NT2/D1 (cell line): ENCODE data around the gene VSIG10.

ENCODE experiments used
- DNase-seq: peaks from one replicate; pipeline ENCODE4 v3.0.0-alpha.2; 2011; ENCODE audit warnings: low read depth, low spot score
- H3K27me3 ChIP-seq: 2 replicates; pipeline ENCODE4 v1.6.0; 2011; ENCODE audit warnings: mild to moderate bottlenecking; ENCODE audit not compliant: insufficient read length, insufficient read depth
- H3K36me3 ChIP-seq: 2 replicates; pipeline ENCODE4 v1.6.1; 2011; ENCODE audit warnings: mild to moderate bottlenecking, low read length, mixed read lengths; ENCODE audit not compliant: insufficient read depth, insufficient read length
- H3K4me1 ChIP-seq: 2 replicates; pipeline ENCODE4 v1.5.1; 2011; ENCODE audit not compliant: insufficient read depth, insufficient read length
- H3K4me3 ChIP-seq: 2 replicates; pipeline ENCODE4 v1.5.1; 2011; ENCODE audit warnings: low read depth; ENCODE audit not compliant: insufficient read length
- H3K9ac ChIP-seq: 2 replicates; pipeline ENCODE4 v1.6.0; 2011; ENCODE audit warnings: low read depth; ENCODE audit not compliant: insufficient read length
- H3K9me3 ChIP-seq: 2 replicates; pipeline ENCODE4 v1.5.1; 2011; ENCODE audit warnings: mild to moderate bottlenecking, low read length; ENCODE audit not compliant: insufficient read depth
- SUZ12 ChIP-seq: IDR thresholded peaks from 2 replicates; pipeline ENCODE4 v1.6.1; 2011; ENCODE audit not compliant: insufficient read length, insufficient read depth; ENCODE audit errors: extremely low read depth
- YY1 ChIP-seq: IDR thresholded peaks from 2 replicates; pipeline ENCODE4 v1.6.1; 2011; ENCODE audit not compliant: insufficient read length, insufficient read depth
- ZNF274 ChIP-seq: IDR thresholded peaks from 2 replicates; pipeline ENCODE4 v1.6.1; 2011; ENCODE audit warnings: mild to moderate bottlenecking, low read depth, low read length

The VSIG10 gene, protein sequence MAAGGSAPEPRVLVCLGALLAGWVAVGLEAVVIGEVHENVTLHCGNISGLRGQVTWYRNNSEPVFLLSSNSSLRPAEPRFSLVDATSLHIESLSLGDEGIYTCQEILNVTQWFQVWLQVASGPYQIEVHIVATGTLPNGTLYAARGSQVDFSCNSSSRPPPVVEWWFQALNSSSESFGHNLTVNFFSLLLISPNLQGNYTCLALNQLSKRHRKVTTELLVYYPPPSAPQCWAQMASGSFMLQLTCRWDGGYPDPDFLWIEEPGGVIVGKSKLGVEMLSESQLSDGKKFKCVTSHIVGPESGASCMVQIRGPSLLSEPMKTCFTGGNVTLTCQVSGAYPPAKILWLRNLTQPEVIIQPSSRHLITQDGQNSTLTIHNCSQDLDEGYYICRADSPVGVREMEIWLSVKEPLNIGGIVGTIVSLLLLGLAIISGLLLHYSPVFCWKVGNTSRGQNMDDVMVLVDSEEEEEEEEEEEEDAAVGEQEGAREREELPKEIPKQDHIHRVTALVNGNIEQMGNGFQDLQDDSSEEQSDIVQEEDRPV

DNA sequence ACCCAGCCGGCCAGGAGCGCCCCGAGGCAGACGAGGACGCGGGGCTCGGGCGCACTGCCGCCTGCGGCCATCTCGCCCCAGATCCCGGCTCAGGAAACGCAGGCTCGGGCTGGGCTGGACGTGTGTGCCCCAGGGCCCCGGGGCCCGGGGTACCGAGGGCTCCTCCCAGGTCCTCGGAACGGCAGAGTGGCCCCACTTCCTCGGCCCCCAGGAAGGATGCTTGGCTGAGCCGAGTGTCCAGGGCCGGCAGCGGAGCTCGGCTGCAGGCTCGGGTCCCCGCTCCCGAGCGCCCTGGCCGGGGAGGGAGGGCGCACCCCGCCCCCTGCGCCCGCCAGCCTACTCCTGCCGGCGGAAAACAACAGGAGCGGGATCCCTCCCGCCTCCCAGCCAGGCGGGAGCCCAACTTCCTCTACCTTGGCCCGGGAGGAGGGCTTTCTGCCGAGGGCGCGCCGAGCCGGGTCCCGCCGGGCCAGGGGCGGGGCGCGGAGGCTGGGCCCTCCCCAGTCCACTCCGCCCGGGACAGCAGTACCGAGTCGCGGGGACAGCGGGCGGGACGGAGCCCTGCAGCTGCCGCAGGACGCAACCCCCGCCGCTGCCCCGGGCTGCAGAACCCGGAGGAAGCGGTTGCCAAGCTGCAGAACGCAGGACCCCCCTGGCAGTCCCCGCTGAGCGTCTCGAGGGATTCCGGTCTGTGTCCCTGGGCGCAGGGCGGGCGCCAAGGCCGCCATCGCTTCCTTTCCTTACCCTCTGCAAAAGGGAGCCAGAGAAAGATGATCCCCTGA lies at the start of gene VSIG10:
TSS of gene VSIG10 (minus strand) at position 411 of the 782 bp plus-strand sequence. CDS start at position 71, 340 bp downstream.
- DNase-seq: peak; percentile 43
- H3K4me3 ChIP-seq: peak within 1 kb of the TSS; percentile 90
- H3K9ac ChIP-seq: peak within 1 kb of the TSS; percentile 99

GRCh38 chr12:118151755-118152154 lies 47.9 kb upstream of the VSIG10 start:
- DNase-seq: no peak
- TF ChIP-seq SUZ12 (no peak), ZNF274 (no peak), YY1 (no peak)
- Histone ChIP-seq H3K27me3 (no peaks in the 10 kb centered on the region), H3K36me3 (peaks cover 24% of the 10 kb centered on the region), H3K9me3 (no peaks in the 10 kb centered on the region), H3K4me3 (no peak overlapping the region), H3K4me1 (no peaks in the 10 kb centered on the region), H3K9ac (no peak overlapping the region)

More for the DNA sequence above, at the start of gene VSIG10:
- Histone ChIP-seq H3K9me3 (no peaks in the 10 kb centered on the region), H3K4me1 (peaks cover 12% of the 10 kb centered on the region), H3K27me3 (no peaks in the 10 kb centered on the region), H3K36me3 (peaks cover 6% of the 10 kb centered on the region)
- TF ChIP-seq SUZ12: no peak
- TF ChIP-seq ZNF274: no peak
- no peak for TF ChIP-seq YY1

GRCh38 chr12:118150625-118151024 lies 46.8 kb upstream of the VSIG10 start:
- Histone ChIP-seq H3K4me1 (no peaks in the 10 kb centered on the region), H3K36me3 (peaks cover 35% of the 10 kb centered on the region), H3K9ac (no peak overlapping the region), H3K27me3 (no peaks in the 10 kb centered on the region), H3K9me3 (no peaks in the 10 kb centered on the region), H3K4me3 (no peak overlapping the region)
- DNase-seq: no peak
- no peak for TF ChIP-seq YY1
- TF ChIP-seq ZNF274: no peak
- no peak for TF ChIP-seq SUZ12

DNA sequence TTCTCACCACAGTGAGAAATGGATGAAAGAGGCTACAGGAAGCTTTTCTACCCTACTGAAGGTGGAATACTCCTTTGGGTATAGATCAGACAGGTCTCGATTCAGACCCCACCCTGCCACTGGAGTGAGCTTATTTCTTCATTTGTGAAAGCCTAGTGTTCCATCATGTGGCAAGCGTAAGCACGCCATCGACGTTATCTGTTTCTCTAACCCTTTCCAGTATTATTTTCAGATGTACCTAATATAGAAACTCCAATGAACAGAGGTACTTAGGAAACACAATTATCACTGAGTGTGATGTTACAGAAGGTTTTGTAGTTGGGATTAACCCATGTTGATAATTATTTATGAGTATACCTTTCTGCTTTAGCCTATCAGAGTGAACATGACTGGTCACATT lies 44.5 kb upstream of the VSIG10 start:
- Histone ChIP-seq H3K4me1 (no peaks in the 10 kb centered on the region), H3K9me3 (no peaks in the 10 kb centered on the region), H3K36me3 (peaks cover 57% of the 10 kb centered on the region), H3K4me3 (no peak overlapping the region), H3K27me3 (no peaks in the 10 kb centered on the region), H3K9ac (no peak overlapping the region)
- DNase-seq: no peak
- TF ChIP-seq YY1: no peak

DNA sequence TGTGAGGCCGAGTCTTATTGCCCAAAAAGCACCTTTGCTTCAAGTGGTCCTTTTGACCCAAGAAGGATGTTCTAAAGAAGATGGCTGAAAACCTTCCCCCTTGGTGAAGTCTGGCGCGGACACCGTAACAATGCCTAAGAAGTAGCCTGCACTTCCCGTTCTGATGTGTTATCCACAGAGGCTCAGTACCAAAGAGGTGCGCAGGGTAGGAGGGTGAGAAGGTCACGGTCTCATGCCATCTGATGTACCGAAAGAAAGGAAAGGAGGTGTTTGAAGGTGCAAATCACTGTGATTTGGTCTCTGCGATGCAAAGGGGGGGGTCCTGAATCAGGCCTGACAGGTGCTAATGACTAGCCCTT lies 42.0 kb upstream of the VSIG10 start:
- H3K27me3 ChIP-seq: no peaks in the 10 kb centered on the region
- TF ChIP-seq YY1 (no peak), SUZ12 (no peak), ZNF274 (no peak)
- H3K36me3 ChIP-seq: peaks cover 76% of the 10 kb centered on the region
- H3K9me3 ChIP-seq: no peaks in the 10 kb centered on the region
- DNase-seq: no peak
- H3K4me3 ChIP-seq: no peak overlapping the region
- no peak overlapping the region for H3K9ac ChIP-seq
- H3K4me1 ChIP-seq: no peaks in the 10 kb centered on the region

DNA sequence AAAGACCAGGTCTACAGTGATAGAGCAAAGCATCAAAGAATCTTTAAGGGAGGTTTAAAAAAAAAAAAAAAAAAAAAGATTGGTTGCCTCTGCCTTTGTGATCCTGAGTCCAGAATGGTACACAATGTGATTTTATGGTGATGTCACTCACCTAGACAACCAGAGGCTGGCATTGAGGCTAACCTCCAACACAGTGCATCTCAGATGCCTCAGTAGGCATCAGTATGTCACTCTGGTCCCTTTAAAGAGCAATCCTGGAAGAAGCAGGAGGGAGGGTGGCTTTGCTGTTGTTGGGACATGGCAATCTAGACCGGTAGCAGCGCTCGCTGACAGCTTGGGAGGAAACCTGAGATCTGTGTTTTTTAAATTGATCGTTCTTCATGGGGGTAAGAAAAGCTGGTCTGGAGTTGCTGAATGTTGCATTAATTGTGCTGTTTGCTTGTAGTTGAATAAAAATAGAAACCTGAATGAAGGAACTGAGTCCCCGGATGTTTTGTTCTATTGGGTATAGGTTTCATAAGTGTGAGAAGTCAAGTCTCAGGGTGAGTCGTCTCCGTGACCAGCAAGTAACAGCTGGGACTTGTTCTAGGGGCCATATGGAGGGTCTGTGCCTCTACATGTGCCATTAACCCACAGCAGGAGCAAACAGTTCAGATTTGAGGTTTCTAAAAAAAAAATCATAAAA lies 41.4 kb upstream of the VSIG10 start:
- peaks cover 81% of the 10 kb centered on the region for H3K36me3 ChIP-seq
- no peak overlapping the region for H3K4me3 ChIP-seq
- H3K27me3 ChIP-seq: no peaks in the 10 kb centered on the region
- no peak overlapping the region for H3K9ac ChIP-seq
- no peaks in the 10 kb centered on the region for H3K9me3 ChIP-seq
- DNase-seq: no peak
- TF ChIP-seq YY1: no peak
- no peak for TF ChIP-seq SUZ12
- no peak for TF ChIP-seq ZNF274
- H3K4me1 ChIP-seq: no peaks in the 10 kb centered on the region
